Breast epithelium (tissue), 4 donors: ENCODE results near the gene KCNQ2. TPM values are rescaled to one million over a fixed set of nuclear protein-coding genes. Genes with fewer than 3 reads are reported as not detected.

Experiments used
- DNase-seq, 2 donors: peaks; one replicate each; pipeline ENCODE4 v3.0.0-alpha.2; 2019; ENCODE audit warnings: low spot score in 2 of 2
- H3K27ac ChIP-seq, 2 donors: fragments of 200-600 bp; sonication (generic) in 1 of 2; one replicate each; pipeline ENCODE4 v1.5.1; 2016 to 2019; ENCODE audit warnings: mild to moderate bottlenecking in 1 of 2
- H3K27me3 ChIP-seq, 2 donors: fragments of 200-600 bp; sonication (generic) in 1 of 2; one replicate each; pipeline versions ENCODE4 v1.5.1 to v1.6.0; 2017 to 2019; ENCODE audit warnings: control low read depth in 1 of 2, mild to moderate bottlenecking in 1 of 2
- H3K36me3 ChIP-seq: fragments of 200-600 bp; one replicate; pipeline ENCODE4 v1.5.1; 2019
- H3K4me1 ChIP-seq, 2 donors: fragments of 200-600 bp; sonication (generic); one replicate each; pipeline ENCODE4 v1.5.1; 2016 to 2019; ENCODE audit warnings: control low read depth in 1 of 2
- H3K4me3 ChIP-seq, 3 donors: fragments of 200-600 bp; sonication (generic); 1 replicate in 2 of 3; 2 replicates in 1 of 3; pipeline ENCODE4 v1.5.1; 2016 to 2019; ENCODE audit warnings: mild to moderate bottlenecking in 3 of 3, moderate library complexity in 2 of 3
- H3K9me3 ChIP-seq, 2 donors: fragments of 200-600 bp; sonication (generic) in 1 of 2; one replicate each; pipeline ENCODE4 v1.5.1; 2016 to 2019; ENCODE audit warnings: control low read depth in 1 of 2
- POLR2A ChIP-seq: fragments of 450-650 bp; IDR thresholded peaks from one replicate; pipeline ENCODE4 v1.6.1; 2016; ENCODE audit warnings: antibody characterized with exemption, mild to moderate bottlenecking, moderate library complexity
- POLR2AphosphoS5 ChIP-seq, 3 donors: sonication (generic); formaldehyde crosslinking; IDR thresholded peaks; one replicate each; pipeline ENCODE4 v1.6.1; 2017; ENCODE audit warnings: antibody characterized with exemption in 3 of 3
- intact Hi-C: fragments of 100-400 bp; cut with DNase I; formaldehyde crosslinking; loops from one replicate; pipeline ENCODE4 v1.15.1; 2023; ENCODE audit warnings: low total_unique reads
- total RNA-seq, 3 donors: library from RNA; depleted of rRNA; stranded (reverse); fragments of >200 nt; gene quantifications; one replicate each; pipeline ENCODE4 v1.1.0, GENCODE V29; 2016
- TF ChIP-seq, protein P1 (sequence below), 3 donors: fragments of 450-650 bp; IDR thresholded peaks; one replicate each; pipeline ENCODE4 v1.5.1; 2016 to 2017; ENCODE audit warnings: antibody characterized with exemption in 3 of 3, mild to moderate bottlenecking in 3 of 3, moderate library complexity in 3 of 3

KCNQ2 gene
- total RNA-seq, 3 donors from 2014 or later, result not detected

DNA sequence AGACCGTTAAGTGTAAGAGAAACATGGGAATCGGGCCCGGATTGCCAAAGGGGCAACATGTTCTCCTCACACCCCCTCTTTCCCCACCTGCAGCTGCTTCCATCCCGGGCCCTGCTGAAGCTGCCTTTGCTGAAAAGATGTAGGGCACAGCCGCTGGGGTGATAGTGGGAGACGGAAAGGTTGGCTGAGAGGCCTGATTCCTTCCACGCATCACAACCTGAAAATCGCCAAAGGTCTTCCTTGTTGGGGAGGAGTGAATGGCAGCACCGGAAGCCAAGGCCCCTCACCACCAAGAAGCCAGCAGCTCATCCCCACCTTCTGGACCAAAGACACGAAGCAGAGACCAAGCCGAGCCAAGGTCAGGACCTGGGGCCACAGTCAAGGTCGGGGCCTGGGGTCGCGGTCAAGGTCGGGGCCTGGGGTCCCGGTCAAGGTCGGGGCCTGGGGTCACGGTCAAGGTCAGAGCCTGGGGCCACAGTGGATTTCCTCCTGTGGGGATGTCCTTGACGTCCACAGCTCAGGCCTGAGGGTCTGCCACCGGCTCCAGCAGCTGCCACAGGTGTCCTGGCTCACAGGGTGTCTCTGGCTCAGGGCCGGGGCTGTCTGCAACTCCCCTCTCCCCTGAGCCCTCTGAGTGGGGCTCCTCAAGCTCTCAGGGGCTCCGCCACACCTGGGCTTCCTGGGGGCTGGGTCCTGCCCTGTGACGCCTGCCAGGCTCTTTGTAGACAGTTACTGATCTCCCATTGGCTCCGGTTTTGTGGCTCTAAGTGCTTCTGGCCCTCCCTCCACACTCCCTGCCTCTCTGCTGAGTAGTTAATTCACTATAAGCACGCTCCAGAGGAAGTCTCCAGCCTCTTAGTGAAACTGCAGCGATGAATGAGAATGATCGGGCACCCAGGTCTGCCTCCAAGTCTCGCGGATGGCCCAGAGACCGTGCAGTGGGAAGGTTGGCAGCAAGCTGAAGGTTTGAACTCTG is 105.8 kb downstream of the KCNQ2 start:
- Histone ChIP-seq H3K36me3 (no peaks in the 10 kb centered on the region), H3K4me3 (no peak overlapping the region), H3K27me3 (peaks cover 0 to 82% of the 10 kb centered on the region in 2 donors), H3K4me1 (no peaks in the 10 kb centered on the region), H3K27ac (no peak overlapping the region), H3K9me3 (no peaks in the 10 kb centered on the region)
- intact Hi-C loops, result no loop called here
- DNase-seq, result no peak
- TF ChIP-seq POLR2AphosphoS5 (IDR thresholded peaks at IDR 0.05) (no peak), POLR2A (no peak)
- TF ChIP-seq, protein P1, sequence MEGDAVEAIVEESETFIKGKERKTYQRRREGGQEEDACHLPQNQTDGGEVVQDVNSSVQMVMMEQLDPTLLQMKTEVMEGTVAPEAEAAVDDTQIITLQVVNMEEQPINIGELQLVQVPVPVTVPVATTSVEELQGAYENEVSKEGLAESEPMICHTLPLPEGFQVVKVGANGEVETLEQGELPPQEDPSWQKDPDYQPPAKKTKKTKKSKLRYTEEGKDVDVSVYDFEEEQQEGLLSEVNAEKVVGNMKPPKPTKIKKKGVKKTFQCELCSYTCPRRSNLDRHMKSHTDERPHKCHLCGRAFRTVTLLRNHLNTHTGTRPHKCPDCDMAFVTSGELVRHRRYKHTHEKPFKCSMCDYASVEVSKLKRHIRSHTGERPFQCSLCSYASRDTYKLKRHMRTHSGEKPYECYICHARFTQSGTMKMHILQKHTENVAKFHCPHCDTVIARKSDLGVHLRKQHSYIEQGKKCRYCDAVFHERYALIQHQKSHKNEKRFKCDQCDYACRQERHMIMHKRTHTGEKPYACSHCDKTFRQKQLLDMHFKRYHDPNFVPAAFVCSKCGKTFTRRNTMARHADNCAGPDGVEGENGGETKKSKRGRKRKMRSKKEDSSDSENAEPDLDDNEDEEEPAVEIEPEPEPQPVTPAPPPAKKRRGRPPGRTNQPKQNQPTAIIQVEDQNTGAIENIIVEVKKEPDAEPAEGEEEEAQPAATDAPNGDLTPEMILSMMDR (IDR thresholded peaks at IDR 0.05), result no peak

DNA sequence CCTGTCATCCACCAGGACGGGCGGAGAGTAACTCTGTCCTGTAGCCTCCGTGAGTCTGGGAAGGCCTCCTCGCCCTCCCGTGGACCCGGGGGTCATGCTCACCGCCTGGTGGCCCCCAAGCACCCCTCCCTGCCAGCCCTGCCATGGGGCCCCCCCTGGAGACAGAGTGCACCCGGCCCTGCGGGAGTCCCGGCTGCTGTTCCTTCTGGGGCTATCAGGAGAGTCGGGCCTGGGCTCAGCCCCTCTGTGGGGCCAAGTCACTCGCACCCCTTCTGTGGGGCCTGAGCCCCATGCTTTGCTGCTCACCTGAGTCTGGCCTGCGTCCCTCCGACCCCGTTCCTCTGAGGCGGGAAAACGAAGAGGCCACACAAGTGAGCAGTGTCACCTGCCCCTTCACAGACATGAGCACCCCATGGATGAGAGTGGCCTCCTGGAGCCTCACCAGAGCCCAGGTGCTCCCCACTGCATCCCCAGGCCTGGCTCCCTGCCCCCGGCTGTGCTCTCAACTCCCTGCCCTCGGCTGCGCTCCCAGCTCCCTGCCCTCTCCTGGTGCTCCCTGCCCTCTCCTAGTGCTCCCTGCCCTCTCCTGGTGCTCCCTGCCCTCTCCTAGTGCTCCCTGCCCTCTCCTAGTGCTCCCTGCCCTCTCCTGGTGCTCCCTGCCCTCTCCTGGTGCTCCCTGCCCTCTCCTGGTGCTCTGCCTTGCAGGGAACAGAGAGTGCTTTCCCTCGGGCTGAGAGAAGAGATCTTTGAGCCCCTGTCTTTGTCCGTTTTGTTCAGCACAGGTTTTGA is 106.7 kb downstream of the KCNQ2 start:
- no peaks in the 10 kb centered on the region for H3K9me3 ChIP-seq
- H3K27me3 ChIP-seq, result peaks cover 2 to 81% of the 10 kb centered on the region in 2 donors
- H3K4me1 ChIP-seq, result no peaks in the 10 kb centered on the region
- intact Hi-C loops, result no loop called here
- H3K4me3 ChIP-seq, result no peak overlapping the region
- no peak for TF ChIP-seq POLR2A
- TF ChIP-seq, protein P1 (IDR thresholded peaks at IDR 0.05), result no peak
- no peak for TF ChIP-seq POLR2AphosphoS5 (IDR thresholded peaks at IDR 0.05)
- H3K36me3 ChIP-seq, result no peaks in the 10 kb centered on the region
- no peak for DNase-seq
- no peak overlapping the region for H3K27ac ChIP-seq

DNA sequence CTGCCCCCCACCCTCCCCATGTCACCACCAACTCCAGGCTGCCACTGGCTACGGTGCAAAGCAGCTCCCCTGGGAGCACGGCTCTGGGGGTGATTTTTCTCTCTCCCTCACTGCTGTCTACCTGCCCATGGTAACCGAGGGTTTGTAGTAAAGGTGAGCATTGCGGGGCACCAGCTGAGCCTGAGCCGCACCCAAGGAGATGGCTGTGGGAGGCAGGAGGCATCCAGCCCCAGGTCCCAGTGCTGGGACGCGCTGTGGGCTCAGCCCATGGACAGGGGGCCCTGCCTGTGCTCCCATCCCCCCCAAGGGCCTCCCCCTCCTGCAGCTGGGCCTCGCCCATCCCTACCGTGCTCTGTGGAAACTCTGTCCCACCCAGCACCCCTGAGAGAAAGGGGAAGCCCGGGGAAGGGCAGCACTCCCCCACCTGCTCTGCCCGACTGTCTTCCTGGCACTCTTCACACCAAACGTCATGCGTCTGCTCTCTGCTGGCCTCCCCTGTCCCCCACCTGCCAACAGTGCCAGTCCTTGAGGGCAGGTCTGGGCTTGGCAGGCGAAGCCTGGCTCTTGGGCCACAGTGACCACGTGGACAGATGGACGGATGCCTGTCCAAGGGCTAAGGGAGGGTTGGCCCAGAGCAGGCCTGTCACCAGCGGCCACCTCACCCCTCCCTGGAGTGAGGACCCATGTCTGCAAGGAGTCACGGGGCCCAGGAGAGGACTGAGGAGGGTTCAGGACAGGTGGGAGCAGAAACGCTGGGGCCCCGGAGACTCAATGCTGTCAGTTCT is 107.5 kb downstream of the KCNQ2 start:
- no peak overlapping the region for H3K4me3 ChIP-seq
- peaks cover 10 to 81% of the 10 kb centered on the region in 2 donors for H3K27me3 ChIP-seq
- no peaks in the 10 kb centered on the region for H3K36me3 ChIP-seq
- TF ChIP-seq POLR2A (no peak), POLR2AphosphoS5 (IDR thresholded peaks at IDR 0.05) (no peak)
- TF ChIP-seq, protein P1 (IDR thresholded peaks at IDR 0.05), result no peak
- H3K9me3 ChIP-seq, result no peaks in the 10 kb centered on the region
- H3K4me1 ChIP-seq, result no peaks in the 10 kb centered on the region
- no peak for DNase-seq
- intact Hi-C loops, result no loop called here
- H3K27ac ChIP-seq, result no peak overlapping the region

DNA sequence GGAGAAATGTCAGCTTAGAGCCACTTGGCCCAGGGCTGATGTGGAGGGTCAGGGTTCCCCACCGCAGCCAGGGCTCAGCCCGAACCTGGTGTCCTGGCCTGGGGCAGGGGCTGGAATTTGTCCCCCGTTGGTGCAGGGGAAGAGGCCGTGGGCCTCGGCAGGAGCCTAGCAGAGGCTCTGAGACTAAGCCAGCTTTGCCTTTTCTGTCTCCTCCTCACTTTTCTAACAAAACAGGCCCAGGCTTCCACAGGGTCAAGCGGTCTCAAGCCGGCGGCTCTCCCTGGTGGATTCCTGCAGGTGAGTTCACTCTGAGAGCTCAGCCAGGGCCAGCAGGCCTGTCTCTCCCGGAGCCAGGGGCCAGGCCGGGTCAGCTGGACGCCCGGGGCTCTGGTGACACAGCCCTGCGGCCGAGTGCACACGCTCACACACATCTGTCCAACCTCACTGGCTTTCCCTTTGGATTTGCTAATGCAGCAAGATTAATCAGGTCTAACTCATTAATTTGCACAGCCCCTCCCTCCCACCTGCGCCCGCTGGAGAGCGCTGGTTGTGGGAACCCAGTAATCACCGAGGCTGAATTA is 108.4 kb downstream of the KCNQ2 start:
- no peaks in the 10 kb centered on the region for H3K9me3 ChIP-seq
- no peaks in the 10 kb centered on the region for H3K4me1 ChIP-seq
- TF ChIP-seq POLR2AphosphoS5 (IDR thresholded peaks at IDR 0.05) (no peak), POLR2A (no peak)
- TF ChIP-seq, protein P1 (IDR thresholded peaks at IDR 0.05), result no peak
- H3K27me3 ChIP-seq, result peaks cover 12 to 84% of the 10 kb centered on the region in 2 donors
- no peak overlapping the region for H3K27ac ChIP-seq
- DNase-seq, result no peak
- no peaks in the 10 kb centered on the region for H3K36me3 ChIP-seq
- H3K4me3 ChIP-seq, result no peak overlapping the region
- intact Hi-C loops, result no loop called here
